BLaER1 (cell line): ENCODE data around the gene AIF1L.
"Not testable (repeated sequence)": the region's sequence is repeated elsewhere in the genome, so short reads cannot be mapped to it uniquely, and the experiment has no call there.

ENCODE experiments used
- H3K27ac ChIP-seq: shearing (Covaris generic); formaldehyde crosslinking; 2 replicates; pipeline ENCODE4 v1.8.1; 2022
- H3K27me3 ChIP-seq: shearing (Covaris generic); formaldehyde crosslinking; 2 replicates; pipeline ENCODE4 v1.8.1; 2022
- H3K36me3 ChIP-seq: shearing (Covaris generic); formaldehyde crosslinking; 2 replicates; pipeline ENCODE4 v1.8.1; 2022
- H3K4me1 ChIP-seq: shearing (Covaris generic); formaldehyde crosslinking; 2 replicates; pipeline ENCODE4 v1.8.1; 2022
- H3K4me2 ChIP-seq: shearing (Covaris generic); formaldehyde crosslinking; 2 replicates; pipeline ENCODE4 v1.8.1; 2022
- H3K4me3 ChIP-seq: shearing (Covaris generic); formaldehyde crosslinking; 2 replicates; pipeline ENCODE4 v1.8.1; 2022
- H3K9ac ChIP-seq: shearing (Covaris generic); formaldehyde crosslinking; 2 replicates; pipeline ENCODE4 v1.8.1; 2022
- H3K9me3 ChIP-seq: shearing (Covaris generic); formaldehyde crosslinking; 2 replicates; pipeline ENCODE4 v1.8.1; 2022
- H4K20me1 ChIP-seq: shearing (Covaris generic); formaldehyde crosslinking; 2 replicates; pipeline ENCODE4 v1.8.1; 2022
- Cebpa-rat ChIP-seq: shearing (Covaris generic); IDR thresholded peaks from 2 replicates; pipeline ENCODE4 v1.8.1; 2022

The AIF1L gene

GRCh38 chr9:131140112-131140511 lies 43.8 kb downstream of the AIF1L start:
- H3K36me3 ChIP-seq, result peaks cover 92% of the 10 kb centered on the region
- H3K27ac ChIP-seq, result no peak overlapping the region
- H4K20me1 ChIP-seq, result peaks cover 9% of the 10 kb centered on the region; the same call in 1 of the 2 replicates
- no peaks in the 10 kb centered on the region for H3K27me3 ChIP-seq
- H3K9me3 ChIP-seq, result no peaks in the 10 kb centered on the region
- no peak for TF ChIP-seq Cebpa-rat
- no peak overlapping the region for H3K4me2 ChIP-seq
- no peaks in the 10 kb centered on the region for H3K4me1 ChIP-seq
- no peak overlapping the region for H3K9ac ChIP-seq
- H3K4me3 ChIP-seq, result no peak overlapping the region

- Histone ChIP-seq H3K36me3 (peaks cover 92% of the 10 kb centered on the region), H3K27ac (no peak overlapping the region), H3K4me1 (no peaks in the 10 kb centered on the region), H3K9ac (no peak overlapping the region), H3K4me3 (no peak overlapping the region), H4K20me1 (0 out of 2 replicates have a peak, but pooled peaks cover 9% of the 10 kb centered on the region), H3K9me3 (no peaks in the 10 kb centered on the region), H3K27me3 (no peaks in the 10 kb centered on the region), H3K4me2 (no peak overlapping the region)
- TF ChIP-seq Cebpa-rat, result no peak
Observed at GRCh38 chr9:131140550-131140949, 44.2 kb downstream of the AIF1L start.

- no peaks in the 10 kb centered on the region for H3K9me3 ChIP-seq
- TF ChIP-seq Cebpa-rat, result no peak
- H3K36me3 ChIP-seq, result peaks cover 92% of the 10 kb centered on the region
- no peak overlapping the region for H3K4me3 ChIP-seq
- H3K9ac ChIP-seq, result no peak overlapping the region
- no peak overlapping the region for H3K27ac ChIP-seq
- H3K27me3 ChIP-seq, result no peaks in the 10 kb centered on the region
- 0 out of 2 replicates have a peak, but pooled peaks cover 9% of the 10 kb centered on the region for H4K20me1 ChIP-seq
- no peak overlapping the region for H3K4me2 ChIP-seq
- H3K4me1 ChIP-seq, result no peaks in the 10 kb centered on the region
Observed at GRCh38 chr9:131142160-131142559, 45.8 kb downstream of the AIF1L start.

GRCh38 chr9:131144201-131144600 lies 47.9 kb downstream of the AIF1L start:
- Histone ChIP-seq H3K9ac (no peak overlapping the region), H3K36me3 (peaks cover 92% of the 10 kb centered on the region), H3K4me3 (no peak overlapping the region)

GRCh38 chr9:131145245-131145644 lies 48.9 kb downstream of the AIF1L start:
- Histone ChIP-seq H3K4me3 (no peak overlapping the region), H4K20me1 (0 out of 2 replicates have a peak, but pooled peaks cover 4% of the 10 kb centered on the region), H3K9me3 (no peaks in the 10 kb centered on the region), H3K4me1 (peaks cover 14% of the 10 kb centered on the region), H3K9ac (no peak overlapping the region), H3K27me3 (no peaks in the 10 kb centered on the region), H3K27ac (no peak overlapping the region), H3K36me3 (peaks cover 92% of the 10 kb centered on the region), H3K4me2 (no peak overlapping the region)
- no peak for TF ChIP-seq Cebpa-rat

More at GRCh38 chr9:131144201-131144600, 47.9 kb downstream of the AIF1L start:
- H3K27me3 ChIP-seq, result no peaks in the 10 kb centered on the region
- H3K27ac ChIP-seq, result no peak overlapping the region
- TF ChIP-seq Cebpa-rat, result no peak
- H4K20me1 ChIP-seq, result 0 out of 2 replicates have a peak, but pooled peaks cover 4% of the 10 kb centered on the region
- peaks cover 4% of the 10 kb centered on the region for H3K4me1 ChIP-seq
- H3K4me2 ChIP-seq, result no peak overlapping the region
- no peaks in the 10 kb centered on the region for H3K9me3 ChIP-seq

- Histone ChIP-seq H3K36me3 (peaks cover 92% of the 10 kb centered on the region), H3K9me3 (no peaks in the 10 kb centered on the region), H3K4me3 (no peak overlapping the region), H3K27ac (no peak overlapping the region), H3K4me2 (no peak overlapping the region), H3K27me3 (no peaks in the 10 kb centered on the region), H3K4me1 (peaks cover 19% of the 10 kb centered on the region), H4K20me1 (0 out of 2 replicates have a peak, but pooled peaks cover 4% of the 10 kb centered on the region), H3K9ac (no peak overlapping the region)
- no peak for TF ChIP-seq Cebpa-rat
Observed at GRCh38 chr9:131146186-131146585, 49.9 kb downstream of the AIF1L start.

- no peak overlapping the region for H3K9ac ChIP-seq
- H3K4me3 ChIP-seq, result no peak overlapping the region
- no peaks in the 10 kb centered on the region for H3K27me3 ChIP-seq
- no peak for TF ChIP-seq Cebpa-rat
- no peak overlapping the region for H3K27ac ChIP-seq
- H3K4me1 ChIP-seq, result peaks cover 19% of the 10 kb centered on the region
- H3K36me3 ChIP-seq, result peaks cover 95% of the 10 kb centered on the region
- 0 out of 2 replicates have a peak, but pooled peaks cover 4% of the 10 kb centered on the region for H4K20me1 ChIP-seq
- H3K9me3 ChIP-seq, result no peaks in the 10 kb centered on the region
- H3K4me2 ChIP-seq, result no peak overlapping the region
Observed at GRCh38 chr9:131148276-131148675, 51.9 kb downstream of the AIF1L start.

GRCh38 chr9:131148966-131149687 lies 52.8 kb downstream of the AIF1L start:
- peak overlapping the region; percentile 51 for H3K27ac ChIP-seq
- TF ChIP-seq Cebpa-rat, result no peak
- H3K9ac ChIP-seq, result peak overlapping the region; percentile 27; the same call in 1 of the 2 replicates
- H3K4me2 ChIP-seq, result peak overlapping the region; percentile 55
- 0 out of 2 replicates have a peak, but pooled peaks cover 3% of the 10 kb centered on the region for H4K20me1 ChIP-seq
- H3K4me1 ChIP-seq, result peaks cover 19% of the 10 kb centered on the region
- no peak overlapping the region for H3K4me3 ChIP-seq
- H3K27me3 ChIP-seq, result no peaks in the 10 kb centered on the region
- no peaks in the 10 kb centered on the region for H3K9me3 ChIP-seq
- peaks cover 99% of the 10 kb centered on the region for H3K36me3 ChIP-seq

GRCh38 chr9:131149688-131150053 lies 53.3 kb downstream of the AIF1L start:
- H3K4me2 ChIP-seq, result peak overlapping the region; percentile 55
- H3K27me3 ChIP-seq, result no peaks in the 10 kb centered on the region
- no peak overlapping the region for H3K4me3 ChIP-seq
- peak overlapping the region; percentile 51 for H3K27ac ChIP-seq
- no peak for TF ChIP-seq Cebpa-rat
- H3K4me1 ChIP-seq, result peaks cover 19% of the 10 kb centered on the region
- H4K20me1 ChIP-seq, result peaks cover 3% of the 10 kb centered on the region; the same call in 1 of the 2 replicates
- peak overlapping the region; percentile 27; the same call in 1 of the 2 replicates for H3K9ac ChIP-seq
- peaks cover 99% of the 10 kb centered on the region for H3K36me3 ChIP-seq
- H3K9me3 ChIP-seq, result no peaks in the 10 kb centered on the region

GRCh38 chr9:131153595-131153994 lies 57.3 kb downstream of the AIF1L start:
- Histone ChIP-seq H3K9me3 (no peaks in the 10 kb centered on the region), H3K27ac (no peak overlapping the region), H3K27me3 (no peaks in the 10 kb centered on the region), H3K36me3 (peaks cover 99% of the 10 kb centered on the region), H3K4me1 (peaks cover 19% of the 10 kb centered on the region), H3K4me2 (no peak overlapping the region), H4K20me1 (peaks cover 13% of the 10 kb centered on the region; the same call in 1 of the 2 replicates), H3K9ac (no peak overlapping the region), H3K4me3 (no peak overlapping the region)
- TF ChIP-seq Cebpa-rat, result no peak

- H3K4me2 ChIP-seq, H3K4me3 ChIP-seq, H3K27ac ChIP-seq, H3K9me3 ChIP-seq, H3K27me3 ChIP-seq, H3K4me1 ChIP-seq: not testable (repeated sequence)
- H3K36me3 ChIP-seq, result peaks cover 97% of the 10 kb centered on the region
- H4K20me1 ChIP-seq, result peaks cover 13% of the 10 kb centered on the region; the same call in 1 of the 2 replicates
- H3K9ac ChIP-seq, result peak overlapping the region; percentile 19; the same call in 1 of the 2 replicates
Observed at GRCh38 chr9:131158673-131159072, 62.3 kb downstream of the AIF1L start.
